Measurements from ENCODE around the gene RETSAT. TPM values are rescaled to one million over a fixed set of nuclear protein-coding genes. Genes with fewer than 3 reads are reported as not detected.
A peak's percentile ranks its signal among the peaks of the same experiment; 100 is the strongest.

Gene RETSAT
- total RNA-seq, 2 experiments from 2014 or later, result 30.1 to 31.1 TPM

DNA sequence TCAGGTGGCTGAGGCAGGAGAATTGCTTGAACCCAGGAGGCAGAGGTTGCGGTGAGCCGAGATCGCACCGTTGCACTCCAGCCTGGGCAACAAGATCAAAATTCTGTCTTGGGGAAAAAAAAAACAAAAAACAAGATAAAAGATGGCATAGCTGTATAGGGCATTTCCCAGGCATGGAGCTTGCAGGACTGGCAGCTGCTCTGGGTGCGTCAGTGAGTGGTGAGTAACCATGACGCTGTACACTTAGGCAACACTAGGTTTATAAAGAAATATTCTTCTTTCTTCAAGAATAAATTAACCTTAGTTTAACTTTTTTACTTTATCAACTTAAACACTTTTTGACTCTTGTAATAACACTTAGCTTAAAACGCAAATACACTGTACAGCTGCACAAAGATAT is 41.9 kb downstream of the RETSAT start:
- H3K4me1 Mint-ChIP-seq, result peaks cover 31% of the 10 kb centered on the region
- no peak for DNase-seq
- H3K36me3 Mint-ChIP-seq (ENCODE audit: low read depth), result peaks cover 41% of the 10 kb centered on the region
- CTCF ChIA-PET, result interaction anchor here (0.9 to 1.9 kb wide), 3 partner anchors 12 to 236 kb away, joined by 3 to 9 read pairs (median 4); no protein-coding TSS in a partner anchor
- no peaks in the 10 kb centered on the region for H3K27me3 Mint-ChIP-seq
- H3K27ac Mint-ChIP-seq, result no peak overlapping the region
- POLR2A ChIA-PET, result interaction anchor here (1.5 kb wide), 1 partner anchor 15 kb away, joined by 10 read pairs; the partner anchor contains the start of gene TGOLN2
- H3K4me3 Mint-ChIP-seq, result no peak overlapping the region
- H3K9me3 Mint-ChIP-seq, result no peaks in the 10 kb centered on the region

DNA sequence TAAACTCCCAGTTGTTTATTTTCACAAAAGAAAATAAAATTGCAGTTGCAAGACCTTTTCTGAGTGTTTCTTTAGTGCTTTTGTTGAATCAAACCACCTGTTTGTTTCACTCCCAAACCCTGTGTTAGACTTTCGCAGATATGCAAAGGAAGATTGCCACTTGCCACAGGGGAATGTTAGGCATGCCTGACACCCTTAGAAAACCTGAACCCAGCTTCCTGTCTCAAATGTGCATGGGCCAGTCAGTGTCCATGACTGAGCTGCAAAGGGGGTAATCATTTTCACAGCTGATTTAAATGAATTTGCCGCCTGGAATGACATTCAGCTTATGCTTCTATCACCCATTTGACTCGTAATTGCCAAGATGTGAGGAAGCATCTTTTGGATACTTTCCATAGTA is 44.0 kb downstream of the RETSAT start:
- H3K27me3 Mint-ChIP-seq, result no peaks in the 10 kb centered on the region
- ChIA-PET CTCF (interaction anchor here (1.0 to 3.3 kb wide), 2 partner anchors 10 to 242 kb away, joined by 3 to 34 read pairs; no protein-coding TSS in a partner anchor), POLR2A (interaction anchor here (2.5 to 7.1 kb wide), 3 partner anchors 10 to 44 kb away, joined by 13 to 42 read pairs (median 29); partner anchors contain the start of genes ELMOD3, RETSAT and TGOLN2)
- H3K9me3 Mint-ChIP-seq, result no peaks in the 10 kb centered on the region
- H3K36me3 Mint-ChIP-seq (ENCODE audit: low read depth), result peaks cover 24% of the 10 kb centered on the region
- H3K27ac Mint-ChIP-seq, result no peak overlapping the region
- H3K4me3 Mint-ChIP-seq, result no peak overlapping the region
- peaks cover 33% of the 10 kb centered on the region for H3K4me1 Mint-ChIP-seq
- no peak for DNase-seq

DNA sequence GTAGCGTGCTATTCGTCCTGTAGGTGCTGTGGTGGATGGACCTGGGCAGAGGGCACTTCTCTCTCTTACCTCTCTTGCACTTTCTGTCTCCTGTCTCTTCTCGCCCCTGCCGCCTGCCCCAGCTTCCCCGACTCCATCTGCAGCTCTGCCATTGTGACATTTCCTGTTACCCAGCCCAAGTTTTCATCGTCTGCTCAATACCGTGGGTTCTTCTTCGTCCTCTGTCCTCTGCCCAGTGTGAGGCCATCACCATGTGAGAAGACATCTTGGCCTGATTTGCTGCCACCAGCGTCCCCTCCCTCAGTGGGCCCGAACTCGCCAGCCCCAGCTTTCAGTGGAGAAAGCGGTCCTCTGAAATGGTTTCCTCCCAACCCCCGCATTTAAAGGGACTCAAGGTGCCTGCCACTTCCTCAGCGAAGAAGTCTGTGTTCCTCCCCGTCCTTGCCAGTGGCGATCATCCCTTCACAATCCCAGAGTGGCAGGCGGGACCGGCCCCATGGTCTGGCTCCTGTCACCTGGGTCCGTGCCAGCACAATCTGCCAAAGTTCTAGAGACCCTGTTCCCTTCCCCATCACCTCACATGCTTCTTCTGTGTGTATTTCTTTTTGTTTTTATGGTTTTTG is 44.5 kb downstream of the RETSAT start:
- POLR2A ChIA-PET, result interaction anchor here (0.6 to 7.1 kb wide), 7 partner anchors 9 to 228 kb away, joined by 3 to 42 read pairs (median 7); partner anchors contain the start of genes ELMOD3, MAT2A, RETSAT and SH2D6

DNA sequence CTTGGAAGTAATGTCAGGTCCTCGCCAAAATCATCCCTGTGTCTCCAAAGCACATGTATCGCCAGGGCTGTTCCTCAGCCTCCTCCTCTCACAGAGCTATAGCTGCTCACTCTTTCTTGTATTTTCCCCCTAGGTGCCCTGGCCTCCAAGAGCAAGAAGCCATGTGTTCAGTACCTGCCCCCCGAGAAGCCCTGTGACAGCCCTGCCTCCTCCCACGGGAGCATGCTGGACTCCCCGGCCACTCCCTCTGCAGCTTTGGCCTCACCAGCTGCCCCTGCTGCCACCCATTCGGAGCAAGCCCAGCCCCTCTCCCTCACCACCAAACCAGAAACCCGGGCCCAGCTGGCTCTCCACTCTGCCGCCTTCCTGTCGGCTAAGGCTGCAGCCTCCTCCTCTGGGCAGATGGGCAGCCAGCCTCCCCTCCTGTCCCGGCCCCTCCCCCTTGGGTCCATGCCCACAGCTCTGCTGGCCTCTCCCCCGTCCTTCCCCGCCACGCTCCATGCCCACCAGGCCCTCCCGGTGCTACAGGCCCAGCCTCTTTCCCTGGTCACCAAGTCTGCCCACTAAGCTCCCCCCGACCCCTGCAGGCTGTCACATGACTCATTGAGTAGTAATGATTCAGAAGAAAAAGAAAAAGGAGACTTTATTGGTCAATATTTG is 45.3 kb downstream of the RETSAT start:
- ChIA-PET POLR2A (interaction anchor here (0.6 to 7.1 kb wide), 7 partner anchors 8 to 229 kb away, joined by 3 to 42 read pairs (median 7); partner anchors contain the start of genes ELMOD3, MAT2A, RETSAT and SH2D6), CTCF (interaction anchor here (0.6 to 3.3 kb wide), 3 partner anchors 9 to 380 kb away, joined by 4 to 34 read pairs (median 4); no protein-coding TSS in a partner anchor)
- Mint-ChIP-seq H3K27me3 (peaks cover 6% of the 10 kb centered on the region), H3K27ac (no peak overlapping the region), H3K4me3 (no peak overlapping the region), H3K9me3 (no peaks in the 10 kb centered on the region), H3K4me1 (peaks cover 33% of the 10 kb centered on the region), H3K36me3 (ENCODE audit: low read depth) (peaks cover 20% of the 10 kb centered on the region)
- DNase-seq, result no peak

More for the DNA sequence above, 44.5 kb downstream of the RETSAT start:
- peak overlapping the region; percentile 44 for H3K4me3 Mint-ChIP-seq
- H3K4me1 Mint-ChIP-seq, result peaks cover 33% of the 10 kb centered on the region
- peaks cover 23% of the 10 kb centered on the region for H3K36me3 Mint-ChIP-seq (ENCODE audit: low read depth)
- no peaks in the 10 kb centered on the region for H3K9me3 Mint-ChIP-seq
- H3K27ac Mint-ChIP-seq, result peak overlapping the region; percentile 34
- no peak for DNase-seq
- CTCF ChIA-PET, result interaction anchor here (0.6 to 3.3 kb wide), 4 partner anchors 10 to 381 kb away, joined by 3 to 34 read pairs (median 4); no protein-coding TSS in a partner anchor
- no peaks in the 10 kb centered on the region for H3K27me3 Mint-ChIP-seq

DNA sequence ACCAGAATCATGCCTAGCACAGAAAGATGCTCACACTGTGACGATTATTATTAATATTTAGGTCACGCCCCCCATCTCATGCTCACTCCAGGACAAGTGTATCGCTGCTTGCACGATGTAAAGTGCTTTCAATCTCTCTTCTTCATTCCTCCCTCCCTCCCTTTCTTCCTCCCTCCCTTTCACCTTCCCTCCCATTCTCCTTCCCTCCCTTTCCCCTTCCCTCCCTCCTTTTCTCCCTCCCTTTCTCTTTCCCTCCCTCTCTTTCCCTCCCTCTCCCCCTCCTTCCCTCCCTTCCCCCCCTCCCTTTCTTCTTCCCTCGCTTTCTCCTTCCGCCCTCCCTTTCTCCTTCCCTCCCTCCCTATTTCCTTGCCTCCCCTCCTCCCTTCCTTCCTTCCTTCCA is 46.1 kb downstream of the RETSAT start:
- POLR2A ChIA-PET, result interaction anchor here (1.8 to 7.1 kb wide), 3 partner anchors 8 to 19 kb away, joined by 7 to 42 read pairs (median 29); partner anchors contain the start of gene TGOLN2
- peaks cover 7% of the 10 kb centered on the region for H3K27me3 Mint-ChIP-seq
- H3K27ac Mint-ChIP-seq, result no peak overlapping the region
- peaks cover 15% of the 10 kb centered on the region for H3K36me3 Mint-ChIP-seq (ENCODE audit: low read depth)
- CTCF ChIA-PET, result interaction anchor here (3.3 kb wide), 1 partner anchor 8 kb away, joined by 34 read pairs; no protein-coding TSS in a partner anchor
- peaks cover 33% of the 10 kb centered on the region for H3K4me1 Mint-ChIP-seq
- DNase-seq, result no peak
- no peak overlapping the region for H3K4me3 Mint-ChIP-seq
- H3K9me3 Mint-ChIP-seq, result no peaks in the 10 kb centered on the region

DNA sequence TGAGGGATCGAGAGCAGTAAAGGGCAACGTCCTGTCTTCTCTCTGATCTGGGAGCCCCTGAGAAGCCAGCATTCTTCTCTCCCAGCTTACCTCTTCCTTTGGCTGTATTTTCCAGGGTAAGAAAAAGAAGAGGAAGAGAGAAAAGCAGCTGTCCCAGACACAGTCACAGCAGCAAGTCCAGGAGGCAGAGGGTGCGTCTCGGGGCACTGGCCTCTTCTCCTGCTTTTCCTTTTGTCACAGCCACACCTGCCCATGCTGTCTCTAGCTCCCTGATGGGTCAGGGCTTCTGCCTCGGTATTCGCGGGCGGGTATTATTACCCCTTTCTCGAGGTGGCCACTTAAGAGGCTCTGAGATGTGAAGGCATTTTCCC is 46.8 kb downstream of the RETSAT start:
- no peak for DNase-seq
- Mint-ChIP-seq H3K36me3 (ENCODE audit: low read depth) (peaks cover 15% of the 10 kb centered on the region), H3K27ac (no peak overlapping the region), H3K27me3 (peaks cover 7% of the 10 kb centered on the region), H3K4me1 (peaks cover 33% of the 10 kb centered on the region), H3K4me3 (no peak overlapping the region), H3K9me3 (no peaks in the 10 kb centered on the region)
- ChIA-PET CTCF (no interaction called here), POLR2A (interaction anchor here (1.1 to 7.1 kb wide), 3 partner anchors 12 to 58 kb away, joined by 3 to 42 read pairs (median 11); partner anchors contain the start of gene TGOLN2)

DNA sequence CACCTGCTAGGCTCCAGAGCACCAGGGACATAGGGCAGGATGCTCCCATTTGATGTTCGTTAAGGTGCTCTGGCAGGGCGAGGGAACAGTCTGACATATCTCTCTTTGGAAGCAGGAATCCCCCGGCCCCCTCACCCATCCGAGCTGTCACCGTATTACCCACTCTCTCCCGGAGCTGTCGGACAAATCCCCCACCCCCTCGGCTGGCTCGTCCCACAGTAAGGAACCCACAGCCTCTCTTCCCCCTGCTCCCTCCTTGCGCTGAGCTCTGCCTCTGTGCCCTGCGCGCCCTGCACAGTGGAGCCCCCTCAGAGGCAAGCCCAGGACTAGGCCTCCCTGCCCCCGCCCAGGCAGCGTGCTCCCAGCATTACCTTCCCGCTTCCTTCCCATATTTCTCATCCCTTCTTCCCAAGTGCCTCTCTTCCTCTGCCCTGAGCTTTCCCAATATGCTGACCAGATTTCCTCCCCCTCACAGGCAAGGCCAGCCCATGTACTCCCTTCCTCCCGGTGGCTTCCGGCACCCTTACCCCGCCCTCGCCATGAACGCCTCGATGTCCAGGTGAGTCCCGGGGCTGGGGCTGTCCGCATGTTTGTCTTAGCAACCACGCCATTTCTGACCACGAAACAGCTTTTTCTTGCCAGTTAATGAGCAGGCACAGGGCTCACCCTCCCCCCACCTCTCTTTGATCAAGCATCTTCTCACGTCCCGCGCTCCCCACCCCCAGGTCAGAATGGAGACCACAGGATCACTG is 50.4 kb downstream of the RETSAT start:
- H3K27me3 Mint-ChIP-seq, result peaks cover 10% of the 10 kb centered on the region
- H3K9me3 Mint-ChIP-seq, result no peaks in the 10 kb centered on the region
- no peak overlapping the region for H3K27ac Mint-ChIP-seq
- H3K4me3 Mint-ChIP-seq, result no peak overlapping the region
- no peak for DNase-seq
- peaks cover 14% of the 10 kb centered on the region for H3K4me1 Mint-ChIP-seq
- H3K36me3 Mint-ChIP-seq (ENCODE audit: low read depth), result no peaks in the 10 kb centered on the region
- ChIA-PET CTCF (no interaction called here), POLR2A (interaction anchor here (7.1 kb wide), 1 partner anchor 16 kb away, joined by 42 read pairs; no protein-coding TSS in a partner anchor)

DNA sequence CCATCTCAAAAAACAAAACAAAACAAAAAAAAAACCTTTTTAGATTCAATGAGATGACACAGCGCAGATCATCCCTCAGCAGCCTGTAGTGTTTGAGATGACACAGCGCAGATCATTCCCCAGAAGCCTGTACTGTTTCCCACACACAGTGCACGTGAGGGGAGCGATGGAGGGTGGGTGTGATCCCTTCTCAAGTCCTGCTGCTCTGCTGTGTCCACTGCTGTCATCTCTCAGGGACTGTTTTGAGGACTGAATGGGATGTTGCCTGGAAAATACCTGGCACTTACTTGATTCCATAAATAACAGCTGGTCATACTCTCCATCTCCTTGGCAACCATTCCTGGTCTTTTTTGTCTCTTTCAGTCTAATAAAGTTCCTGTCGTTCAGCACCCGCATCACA is 52.2 kb downstream of the RETSAT start:
- CTCF ChIA-PET, result interaction anchor here (2.5 kb wide), 1 partner anchor 10 kb away, joined by 30 read pairs; no protein-coding TSS in a partner anchor
- Mint-ChIP-seq H3K27me3 (peaks cover 12% of the 10 kb centered on the region), H3K9me3 (no peaks in the 10 kb centered on the region), H3K4me3 (no peak overlapping the region), H3K4me1 (peaks cover 5% of the 10 kb centered on the region), H3K27ac (no peak overlapping the region), H3K36me3 (ENCODE audit: low read depth) (no peaks in the 10 kb centered on the region)
- POLR2A ChIA-PET, result no interaction called here
- DNase-seq, result no peak

Other genes starting within 250 kb of the RETSAT start
- under 1 TPM in 1 of 2 experiments, not detected in 1; 0.08 TPM for gene TCF7L1, start 221.1 kb downstream of the RETSAT start, total RNA-seq
- gene TGOLN2, start 26.5 kb downstream of the RETSAT start, total RNA-seq, result 100 to 1,000 TPM; 129 to 131 TPM
- gene ELMOD3, start 241 bp upstream of the RETSAT start, total RNA-seq, result 10 to 100 TPM; 19.2 to 19.4 TPM
- 100 to 1,000 TPM; 167 to 177 TPM for gene CAPG, start 55.8 kb upstream of the RETSAT start, total RNA-seq
- gene SH2D6, start 64.2 kb upstream of the RETSAT start, total RNA-seq, result 1 to 10 TPM in 1 of 2 experiments, under 1 TPM in 1; 0.43 to 1.5 TPM
- 100 to 1,000 TPM; 196 to 199 TPM for gene MAT2A, start 184.6 kb upstream of the RETSAT start, total RNA-seq
- gene GGCX, start 207.0 kb upstream of the RETSAT start, total RNA-seq, result 10 to 100 TPM; 22.5 to 22.8 TPM
- gene VAMP8, start 223.1 kb upstream of the RETSAT start, total RNA-seq, result 100 to 1,000 TPM; 132 to 133 TPM
- 10 to 100 TPM; 89.6 to 91.8 TPM for gene VAMP5, start 229.9 kb upstream of the RETSAT start, total RNA-seq
- 100 to 1,000 TPM; 117 to 121 TPM for gene RNF181, start 241.2 kb upstream of the RETSAT start, total RNA-seq
- 1 to 10 TPM; 1.3 to 2.0 TPM for gene TMEM150A, start 248.2 kb upstream of the RETSAT start, total RNA-seq